Measurements from ENCODE around the gene ARFGEF2. TPM values are rescaled to one million over a fixed set of nuclear protein-coding genes. Genes with fewer than 3 reads are reported as not detected.

Gene ARFGEF2
- total and polyA plus RNA-seq, 2 of the 4 experiments (the other 2 are of a cell fraction): 10.3 to 39.1 TPM

DNA sequence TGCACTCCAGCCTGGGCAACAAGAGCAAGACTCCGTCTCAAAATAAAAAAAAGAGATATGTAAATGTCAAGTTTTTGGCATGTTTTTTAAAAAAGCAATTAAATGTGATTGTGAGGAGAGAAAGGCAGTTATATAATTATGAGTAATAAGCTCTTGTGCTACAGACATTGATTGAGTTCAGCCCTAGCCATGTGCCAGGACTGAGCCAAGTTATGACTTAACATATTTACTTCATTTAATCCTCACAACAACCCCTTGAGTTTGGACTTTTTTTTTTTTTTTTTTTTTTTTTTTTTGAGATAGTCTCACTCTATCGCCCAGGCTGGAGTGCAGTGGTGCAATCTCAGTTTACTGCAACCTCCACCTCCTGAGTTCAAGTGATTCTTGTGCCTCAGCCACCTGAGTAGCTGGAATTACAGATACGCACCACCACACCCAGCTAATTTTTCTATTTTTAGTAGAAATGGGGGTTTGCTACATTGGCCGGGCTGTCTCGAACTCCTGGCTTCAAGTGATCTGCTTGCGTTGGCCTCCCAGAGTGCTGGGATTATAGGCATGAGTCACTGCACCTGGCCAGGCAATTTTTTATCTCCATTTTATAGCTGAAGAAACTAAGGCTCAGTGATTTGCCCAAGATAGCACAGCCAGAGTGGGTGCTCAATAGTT, 109.6 kb downstream of the ARFGEF2 start:
- Histone ChIP-seq H2BK5ac (ENCODE audit: low read depth, low read length, poor library complexity, severe bottlenecking) (no peak overlapping the region), H2AK5ac (ENCODE audit: low read depth, low read length) (no peak overlapping the region), H3K4me1 (ENCODE audit: control insufficient read depth, insufficient read depth, low read length) (peaks cover 1% of the 10 kb centered on the region; the same call in 1 of the 2 replicates), H2BK15ac (ENCODE audit: low read depth, low read length) (no peak overlapping the region), H3K9me3 (ENCODE audit: control insufficient read depth, insufficient read depth, low read length) (no peaks in the 10 kb centered on the region), H3K79me1 (ENCODE audit: low read depth in 1 of 2, low read length in 2 of 2) (no peaks in the 10 kb centered on the region; a peak in 1 of 4 replicates), H3K4ac (ENCODE audit: low read depth, low read length) (no peak overlapping the region), H4K91ac (ENCODE audit: insufficient read depth, low read depth, low read length) (no peak overlapping the region), H3K9me1 (ENCODE audit: insufficient read depth, low read length) (no peaks in the 10 kb centered on the region), H3K18ac (ENCODE audit: low read depth, low read length) (no peak overlapping the region), H3K14ac (replicated peaks; ENCODE audit: low read depth, low read length) (no peak overlapping the region), H2AFZ (replicated peaks; ENCODE audit: low read length, poor library complexity) (no peak overlapping the region), H2BK20ac (ENCODE audit: low read depth, low read length) (no peak overlapping the region), H3K27ac (ENCODE audit: insufficient read depth, low read length) (no peak overlapping the region), H3K4me3 (ENCODE audit: insufficient read depth, low read depth, low read length) (no peak overlapping the region), H4K5ac (ENCODE audit: low read depth, low read length) (no peak overlapping the region), H3K4me2 (ENCODE audit: low read depth, low read length) (no peak overlapping the region), H4K8ac (ENCODE audit: low read depth in 2 of 2, low read length in 2 of 2) (no peak overlapping the region), H4K20me1 (ENCODE audit: insufficient read depth, low read length) (no peaks in the 10 kb centered on the region), H2AK9ac (replicated peaks; ENCODE audit: low read depth, low read length, poor library complexity) (no peak overlapping the region), H3K27me3 (ENCODE audit: control insufficient read depth, insufficient read depth, low read length) (no peaks in the 10 kb centered on the region), H3K9ac (ENCODE audit: low read depth, low read length) (no peak overlapping the region), H3K23ac (ENCODE audit: low read depth, low read length) (no peak overlapping the region), H2BK120ac (ENCODE audit: low read depth, low read length) (no peak overlapping the region), H3K36me3 (ENCODE audit: control insufficient read depth, insufficient read depth, low read length) (peaks cover 28% of the 10 kb centered on the region), H3K56ac (ENCODE audit: extremely low read depth, insufficient read depth, low read length) (no peak overlapping the region)
- POLR2A ChIA-PET (ENCODE audit: unreplicated experiment): no interaction called here
- intact Hi-C loops (cut with micrococcal nuclease) (no loop called here), in situ Hi-C loops (cut with MboI; ENCODE audit: low sequenced_read_pairs) (no loop called here), dilution Hi-C loops (cut with HindIII; ENCODE audit: low sequenced_read_pairs, unreplicated experiment) (no loop called here)
- ATAC-seq (ENCODE audit: low read depth) (no peak), DNase-seq (no peak)
- TF ChIP-seq SMC3 (IDR thresholded peaks at IDR 0.05; ENCODE audit: low read depth, low read length): no peak
- BruUV-seq (replicated peaks): no TSS peak
- no CpG with 5 or more reads among the region's 6 CpGs for WGBS, 2 experiments (ENCODE audit: extremely low coverage in 2 of 2, insufficient read length in 1 of 2)
- CTCF ChIA-PET: no interaction called here

Measured in IMR-90 (cell line).